Gastrocnemius medialis (tissue), 4 donors: ENCODE data around the gene CIDEC. TPM values are rescaled to one million over a fixed set of nuclear protein-coding genes. Genes with fewer than 3 reads are reported as not detected.
"Not testable (repeated sequence)": the region's sequence is repeated elsewhere in the genome, so short reads cannot be mapped to it uniquely, and the experiment has no call there.

Source experiments
- ATAC-seq, 2 donors: fragments of 150-250 bp; one replicate each; pipeline ENCODE4 v1.9.1; 2016
- DNase-seq, 2 donors: peaks; one replicate each; pipeline ENCODE4 v3.0.0-alpha.2; 2019
- H3K27ac ChIP-seq, 4 donors: fragments of 200-600 bp; sonication (generic); 1 replicate in 1 of 4; 2 replicates in 3 of 4; pipeline ENCODE4 v1.5.1; 2016 to 2018; ENCODE audit warnings: mild to moderate bottlenecking in 2 of 4, moderate library complexity in 1 of 4
- H3K27me3 ChIP-seq, 3 donors: fragments of 200-600 bp; sonication (generic) in 2 of 3; 1 replicate in 1 of 3; 2 replicates in 2 of 3; pipeline versions ENCODE4 v1.5.1 to v1.6.0; 2016 to 2019; ENCODE audit warnings: mild to moderate bottlenecking in 1 of 3, moderate library complexity in 1 of 3
- H3K36me3 ChIP-seq, 2 donors: fragments of 200-600 bp; sonication (generic) in 1 of 2; one replicate each; pipeline ENCODE4 v1.5.1; 2017 to 2018
- H3K4me1 ChIP-seq, 2 donors: fragments of 200-600 bp; sonication (generic) in 1 of 2; one replicate each; pipeline ENCODE4 v1.5.1; 2016 to 2017; ENCODE audit warnings: mild to moderate bottlenecking in 2 of 2
- H3K4me3 ChIP-seq, 4 donors: fragments of 200-600 bp; sonication (generic) in 3 of 4; 1 replicate in 1 of 4; 2 replicates in 3 of 4; pipeline ENCODE4 v1.5.1; 2016 to 2019; ENCODE audit warnings: mild to moderate bottlenecking in 2 of 4
- H3K9me3 ChIP-seq, 3 donors: fragments of 200-600 bp; sonication (generic) in 2 of 3; 1 replicate in 1 of 3; 2 replicates in 2 of 3; pipeline ENCODE4 v1.5.1; 2016 to 2019
- POLR2A ChIP-seq, 2 donors: fragments of 450-650 bp; IDR thresholded peaks; one replicate each; pipeline ENCODE4 v1.6.1; 2017; ENCODE audit warnings: antibody characterized with exemption in 2 of 2, mild to moderate bottlenecking in 2 of 2, moderate library complexity in 2 of 2
- in situ Hi-C, 4 donors: fragments of 200-750 bp; cut with MboI; loops; one replicate each; pipeline versions ENCODE4 v1.15.0 to v1.8.0; 2017; ENCODE audit warnings: low sequenced_read_pairs in 4 of 4
- intact Hi-C: fragments of 100-400 bp; cut with DNase I; formaldehyde crosslinking; loops from one replicate; pipeline ENCODE4 v1.15.1; 2023; ENCODE audit warnings: low total_unique reads
- total RNA-seq, 4 donors: library from RNA; depleted of rRNA; stranded (reverse); fragments of >200 nt; gene quantifications; one replicate each; pipeline versions ENCODE4 v1.1.0 to v1.2.3, GENCODE V29; 2016
- TF ChIP-seq, protein P1 (sequence below), 5 experiments: fragments of 450-650 bp in 3 of 5; fragments of 200-600 bp in 2 of 5; sonication (generic) in 2 of 5; IDR thresholded peaks in 4 of 5; conservative IDR thresholded peaks in 1 of 5; 1 replicate in 4 of 5; 2 replicates in 1 of 5; pipeline ENCODE4 v1.5.1; 2016 to 2019; ENCODE audit warnings: antibody characterized with exemption in 5 of 5, mild to moderate bottlenecking in 3 of 5, moderate library complexity in 3 of 5

Gene CIDEC
- total RNA-seq, 4 donors from 2014 or later, result 1.4 to 13.4 (median 3.5) TPM

DNA sequence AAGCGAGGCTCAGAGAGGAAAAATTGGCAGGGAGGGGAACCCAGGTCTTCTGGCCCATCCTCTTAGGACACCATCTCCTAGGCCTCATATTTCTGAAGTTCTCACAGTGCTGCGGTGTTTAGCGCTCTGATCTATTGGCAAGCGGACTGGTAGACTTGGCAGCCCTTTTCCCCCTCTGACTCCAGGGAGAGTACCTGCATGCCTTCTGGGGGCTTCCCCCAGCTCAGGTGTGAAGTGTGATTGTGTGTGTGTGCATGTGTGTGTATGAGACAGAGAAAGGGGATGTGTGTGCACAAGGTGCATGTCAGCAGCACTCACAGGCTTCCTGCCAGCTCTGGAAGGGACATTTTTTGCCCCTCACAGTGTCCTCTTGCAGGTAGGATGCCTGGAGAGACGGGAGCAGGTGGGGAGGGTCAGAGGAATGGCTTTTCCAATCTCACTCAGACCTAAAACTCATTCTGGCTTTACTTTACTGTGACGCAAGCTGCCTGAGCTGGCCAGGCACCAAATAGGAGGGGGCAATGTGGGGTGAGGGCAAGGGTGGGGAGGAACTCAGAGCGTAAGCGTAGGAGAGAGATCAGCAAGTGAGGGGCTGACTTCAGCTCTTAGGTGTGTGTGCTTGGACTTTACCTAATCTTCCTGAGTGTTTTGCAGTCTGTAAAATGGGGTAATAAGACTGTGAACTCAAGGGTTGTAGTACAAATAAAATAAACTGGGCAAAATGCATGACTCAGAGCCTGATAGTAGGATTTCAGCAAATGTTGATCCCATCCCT lies 18.6 kb upstream of the CIDEC start:
- no peak for TF ChIP-seq POLR2A (IDR thresholded peaks at IDR 0.05)
- TF ChIP-seq, protein P1, sequence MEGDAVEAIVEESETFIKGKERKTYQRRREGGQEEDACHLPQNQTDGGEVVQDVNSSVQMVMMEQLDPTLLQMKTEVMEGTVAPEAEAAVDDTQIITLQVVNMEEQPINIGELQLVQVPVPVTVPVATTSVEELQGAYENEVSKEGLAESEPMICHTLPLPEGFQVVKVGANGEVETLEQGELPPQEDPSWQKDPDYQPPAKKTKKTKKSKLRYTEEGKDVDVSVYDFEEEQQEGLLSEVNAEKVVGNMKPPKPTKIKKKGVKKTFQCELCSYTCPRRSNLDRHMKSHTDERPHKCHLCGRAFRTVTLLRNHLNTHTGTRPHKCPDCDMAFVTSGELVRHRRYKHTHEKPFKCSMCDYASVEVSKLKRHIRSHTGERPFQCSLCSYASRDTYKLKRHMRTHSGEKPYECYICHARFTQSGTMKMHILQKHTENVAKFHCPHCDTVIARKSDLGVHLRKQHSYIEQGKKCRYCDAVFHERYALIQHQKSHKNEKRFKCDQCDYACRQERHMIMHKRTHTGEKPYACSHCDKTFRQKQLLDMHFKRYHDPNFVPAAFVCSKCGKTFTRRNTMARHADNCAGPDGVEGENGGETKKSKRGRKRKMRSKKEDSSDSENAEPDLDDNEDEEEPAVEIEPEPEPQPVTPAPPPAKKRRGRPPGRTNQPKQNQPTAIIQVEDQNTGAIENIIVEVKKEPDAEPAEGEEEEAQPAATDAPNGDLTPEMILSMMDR (IDR thresholded peaks at IDR 0.05 in 4 of 5, conservative IDR thresholded peaks at IDR 0.05 in 1 of 5), result no peak
- no peak for ATAC-seq
- H3K4me1 ChIP-seq, result peaks cover 0 to 5% of the 10 kb centered on the region in 2 donors
- DNase-seq, result no peak
- intact Hi-C loops (no loop called here), in situ Hi-C loops (no loop called here)
- H3K9me3 ChIP-seq, result no peaks in the 10 kb centered on the region
- peaks cover 0 to 5% of the 10 kb centered on the region in 2 donors for H3K36me3 ChIP-seq
- no peak overlapping the region for H3K4me3 ChIP-seq
- no peak overlapping the region for H3K27ac ChIP-seq
- H3K27me3 ChIP-seq, result no peaks in the 10 kb centered on the region

DNA sequence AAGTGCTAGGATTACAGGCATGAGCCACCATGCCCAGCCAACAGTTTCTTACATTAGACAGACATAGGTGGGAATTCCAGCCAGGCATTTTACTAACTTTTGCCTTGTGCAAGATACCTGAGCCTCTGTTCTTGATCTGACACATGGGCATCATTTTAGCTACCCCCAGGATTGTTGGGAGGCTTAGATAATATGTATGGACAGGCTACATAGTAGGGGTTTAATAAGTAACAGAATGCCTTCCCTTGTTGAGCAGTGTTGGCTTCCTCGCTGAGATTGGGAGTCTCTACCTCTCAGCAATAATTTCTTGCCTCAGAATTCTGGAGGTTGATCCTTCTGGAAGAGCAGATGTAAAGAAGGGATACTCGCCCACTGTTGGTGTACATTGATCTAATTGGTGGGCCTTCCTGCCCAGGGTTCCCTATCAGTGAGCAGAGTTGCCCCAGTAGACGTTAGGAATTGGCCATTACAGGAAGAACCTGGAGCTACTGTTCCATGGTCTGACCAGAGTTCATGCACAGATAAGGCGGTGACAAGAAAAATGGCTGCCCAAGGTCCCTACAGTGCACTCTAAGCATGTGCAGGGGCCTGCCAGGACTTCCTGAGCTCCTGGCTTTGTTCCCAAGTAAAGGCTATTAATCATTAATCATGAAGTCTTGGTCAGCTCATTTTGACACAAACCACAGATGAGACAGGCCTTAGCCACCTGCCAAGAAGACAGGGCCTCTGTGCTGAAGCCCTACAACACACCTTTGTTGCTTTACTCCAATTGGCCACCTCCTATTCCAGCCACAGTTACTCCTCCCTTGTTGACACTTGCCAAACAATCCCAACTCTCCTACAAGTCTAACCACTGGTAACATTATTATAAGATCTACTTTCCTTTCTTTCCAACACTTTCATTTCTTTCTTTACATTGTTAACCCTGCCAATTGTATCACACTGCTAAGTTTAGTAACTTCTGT lies 17.6 kb upstream of the CIDEC start:
- H3K36me3 ChIP-seq, result peaks cover 0 to 14% of the 10 kb centered on the region in 2 donors
- H3K4me1 ChIP-seq, result peaks cover 0 to 7% of the 10 kb centered on the region in 2 donors
- no peak for TF ChIP-seq POLR2A (IDR thresholded peaks at IDR 0.05)
- TF ChIP-seq, protein P1 (IDR thresholded peaks at IDR 0.05 in 4 of 5, conservative IDR thresholded peaks at IDR 0.05 in 1 of 5), result no peak
- H3K27ac ChIP-seq, result no peak overlapping the region
- no peak overlapping the region for H3K4me3 ChIP-seq
- DNase-seq (no peak), ATAC-seq (peak in 1 of 2 donors; percentile 30)
- intact Hi-C loops (no loop called here), in situ Hi-C loops (no loop called here)
- no peaks in the 10 kb centered on the region for H3K9me3 ChIP-seq
- H3K27me3 ChIP-seq, result no peaks in the 10 kb centered on the region

DNA sequence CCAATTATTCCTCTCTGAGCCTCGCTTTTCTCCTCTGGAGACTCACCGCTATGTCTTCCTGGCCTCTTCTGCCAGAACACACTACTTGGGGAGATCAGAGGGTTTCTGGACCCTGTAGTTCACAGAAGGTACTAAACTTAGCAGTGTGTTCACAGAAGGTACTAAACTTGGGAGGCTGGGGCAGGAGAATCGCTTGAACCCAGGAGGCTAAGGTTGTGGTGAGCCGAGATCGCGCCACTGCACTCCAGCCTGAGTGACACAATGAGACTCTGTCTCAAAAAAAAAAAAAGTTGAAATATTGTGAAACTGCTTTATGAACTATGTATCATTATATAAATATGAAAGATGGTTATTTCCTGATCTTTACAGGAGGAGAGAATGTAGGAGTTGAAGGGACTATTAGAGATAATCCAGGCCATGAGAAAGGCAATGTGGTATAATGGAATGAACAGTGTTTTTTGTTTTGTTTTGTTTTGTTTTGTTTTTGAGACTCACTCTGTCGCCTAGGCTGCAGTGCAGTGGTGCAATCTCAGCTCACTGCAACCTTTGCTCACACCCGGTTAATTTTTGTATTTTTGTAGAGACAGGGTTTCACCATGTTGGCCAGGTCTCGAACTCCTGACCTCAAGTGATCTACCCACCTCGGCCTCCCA lies 16.8 kb upstream of the CIDEC start:
- H3K27me3 ChIP-seq, H3K4me3 ChIP-seq, H3K9me3 ChIP-seq, ATAC-seq, intact Hi-C loops, H3K4me1 ChIP-seq, H3K27ac ChIP-seq, in situ Hi-C loops, DNase-seq: not testable (repeated sequence)
- H3K36me3 ChIP-seq, result peaks cover 0 to 20% of the 10 kb centered on the region in 2 donors

DNA sequence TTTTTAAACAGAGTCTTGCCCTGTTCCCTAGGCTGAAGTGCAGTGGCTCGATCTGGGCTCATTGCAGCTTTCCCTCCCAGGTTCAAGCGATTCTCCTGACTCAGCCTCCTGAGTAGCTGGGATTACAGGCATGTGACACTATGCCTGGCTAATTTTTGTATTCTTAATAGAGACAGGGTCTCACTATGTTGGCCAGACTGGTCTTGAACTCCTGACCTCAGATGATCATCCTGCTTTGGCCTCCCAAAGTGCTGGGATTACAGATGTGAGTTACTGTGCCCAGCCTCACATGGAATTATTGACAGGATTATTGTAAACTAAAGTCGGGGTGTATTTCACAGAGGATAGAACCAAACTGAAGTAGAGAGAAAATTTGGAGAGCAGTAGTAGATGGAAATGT lies 15.7 kb upstream of the CIDEC start:
- intact Hi-C loops, H3K4me1 ChIP-seq, H3K27me3 ChIP-seq, in situ Hi-C loops, H3K4me3 ChIP-seq, ATAC-seq, H3K9me3 ChIP-seq, DNase-seq: not testable (repeated sequence)
- peak overlapping the region in 2 of 4 donors; percentile 16 to 72 for H3K27ac ChIP-seq
- peaks cover 0 to 20% of the 10 kb centered on the region in 2 donors for H3K36me3 ChIP-seq

DNA sequence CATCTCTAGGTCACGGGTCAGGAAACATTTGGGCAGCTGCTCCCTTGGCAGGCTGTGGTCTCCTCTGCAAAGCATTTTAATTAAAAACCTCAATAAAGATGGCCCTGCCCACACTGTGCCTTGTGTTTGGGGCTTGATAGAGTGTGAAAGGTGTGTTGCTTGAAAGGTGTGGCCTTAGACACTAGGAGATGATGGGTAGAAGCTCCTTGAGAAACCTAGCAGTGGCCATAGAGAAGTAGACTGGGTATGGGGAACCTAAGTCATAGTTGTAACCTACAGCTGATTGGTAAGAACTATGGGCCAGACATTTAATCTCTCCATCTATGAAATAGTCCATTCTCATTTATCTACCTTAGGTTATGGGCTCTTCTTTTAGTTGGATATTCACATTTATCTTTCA lies 13.7 kb upstream of the CIDEC start:
- Histone ChIP-seq H3K4me1 (peaks cover 11% of the 10 kb centered on the region in 2 donors), H3K36me3 (peaks cover 0 to 20% of the 10 kb centered on the region in 2 donors), H3K27me3 (no peaks in the 10 kb centered on the region), H3K9me3 (no peaks in the 10 kb centered on the region), H3K4me3 (no peak overlapping the region), H3K27ac (peak overlapping the region; percentile 2 to 72 (median 40))
- DNase-seq (no peak), ATAC-seq (no peak)
- intact Hi-C loops, result no loop called here
- in situ Hi-C loops, result no loop called here
- TF ChIP-seq, protein P1 (IDR thresholded peaks at IDR 0.05 in 4 of 5, conservative IDR thresholded peaks at IDR 0.05 in 1 of 5), result no peak
- no peak for TF ChIP-seq POLR2A (IDR thresholded peaks at IDR 0.05)
